Transverse colon (tissue), 4 donors: ENCODE measurements around the gene DNAL4. TPM values are rescaled to one million over a fixed set of nuclear protein-coding genes. Genes with fewer than 3 reads are reported as not detected.

Source experiments
- DNase-seq: peaks from one replicate; pipeline ENCODE4 v3.0.0-alpha.2; 2019
- H3K27ac ChIP-seq, 4 donors: fragments of 200-600 bp; sonication (generic); 2 replicates each; pipeline ENCODE4 v1.5.1; 2016 to 2018; ENCODE audit warnings: inconsistent platforms in 4 of 4
- H3K27me3 ChIP-seq: fragments of 200-600 bp; sonication (generic); 2 replicates; pipeline ENCODE4 v1.5.1; 2017; ENCODE audit warnings: inconsistent platforms
- H3K36me3 ChIP-seq, 4 donors: fragments of 200-600 bp; sonication (generic); 2 replicates each; pipeline ENCODE4 v1.5.1; 2017 to 2019; ENCODE audit warnings: inconsistent platforms in 4 of 4
- H3K4me1 ChIP-seq, 4 donors: fragments of 200-600 bp; sonication (generic); 2 replicates each; pipeline ENCODE4 v1.5.1; 2017 to 2020; ENCODE audit warnings: inconsistent platforms in 4 of 4
- H3K4me3 ChIP-seq, 4 donors: fragments of 200-600 bp; sonication (generic); 1 replicate in 1 of 4; 2 replicates in 3 of 4; pipeline versions ENCODE4 v1.5.1 to v1.6.1; 2017 to 2019; ENCODE audit warnings: inconsistent platforms in 4 of 4
- H3K9me3 ChIP-seq, 2 donors: fragments of 200-600 bp; sonication (generic); 2 replicates each; pipeline ENCODE4 v1.5.1; 2017 to 2019; ENCODE audit warnings: inconsistent platforms in 2 of 2
- CTCF ChIP-seq, 5 experiments: fragments of 200-600 bp in 3 of 5; fragments of 450-650 bp in 2 of 5; sonication (generic) in 3 of 5; IDR thresholded peaks; 1 replicate in 2 of 5; 2 replicates in 3 of 5; pipeline ENCODE4 v1.5.1; 2016 to 2017; ENCODE audit warnings: antibody characterized with exemption in 5 of 5, inconsistent platforms in 3 of 5, mild to moderate bottlenecking in 2 of 5, moderate library complexity in 1 of 5
- EP300 ChIP-seq: sonication (generic); formaldehyde crosslinking; IDR thresholded peaks from one replicate; pipeline ENCODE4 v1.6.1; 2017; ENCODE audit warnings: antibody characterized with exemption, low read depth
- POLR2A ChIP-seq: fragments of 450-650 bp; IDR thresholded peaks from one replicate; pipeline ENCODE4 v1.6.1; 2016; ENCODE audit warnings: antibody characterized with exemption, mild to moderate bottlenecking, moderate library complexity
- POLR2AphosphoS5 ChIP-seq, 3 donors: sonication (generic); formaldehyde crosslinking; IDR thresholded peaks; one replicate each; pipeline ENCODE4 v1.6.1; 2016; ENCODE audit warnings: antibody characterized with exemption in 3 of 3
- WGBS, 2 donors: methylation state at CpG; one replicate each; pipeline ENCODE4 v1.1.5; 2018; ENCODE audit warnings: low coverage in 1 of 2; 5-methylcytosine and 5-hydroxymethylcytosine counted together
- in situ Hi-C, 4 donors: fragments of 200-750 bp; cut with MboI; loops; one replicate each; pipeline versions ENCODE4 v1.15.0 to v1.15.1; 2017; ENCODE audit warnings: low sequenced_read_pairs in 3 of 4, low pct_ligation_motif_present in 1 of 4, low pct_unique_long_range_greater_than_20kb in 1 of 4
- intact Hi-C: fragments of 100-400 bp; cut with DNase I; formaldehyde crosslinking; loops from one replicate; pipeline ENCODE4 v1.15.1; 2023; ENCODE audit warnings: low total_unique reads
- total RNA-seq, 4 donors: library from RNA; depleted of rRNA; stranded (reverse); fragments of >200 nt; gene quantifications; one replicate each; pipeline ENCODE4 v1.1.0, GENCODE V29; 2016

The DNAL4 gene
- 10 to 100 TPM; 13.8 to 39.0 (median 19.3) TPM for total RNA-seq

- TF ChIP-seq POLR2A (peak; percentile 48), POLR2AphosphoS5 (IDR thresholded peaks at IDR 0.05) (peak in 2 of 3 donors; percentile 21 to 49), CTCF (IDR thresholded peaks at IDR 0.05) (no peak), EP300 (no peak)
- Histone ChIP-seq H3K4me1 (peaks cover 3 to 15% (median 9%) of the 10 kb centered on the region in 4 donors), H3K27ac (peak within 1 kb of the TSS; percentile 72 to 89 (median 82)), H3K9me3 (no peaks in the 10 kb centered on the region), H3K27me3 (no peaks in the 10 kb centered on the region), H3K4me3 (peak within 1 kb of the TSS; percentile 60 to 88 (median 72)), H3K36me3 (no peaks in the 10 kb centered on the region)
- intact Hi-C loops (loop anchor here (10.0 kb wide), 1 partner anchor 51 kb away; the partner anchor contains the start of gene NPTXR), in situ Hi-C loops (no loop called here)
- DNase-seq, result peak; percentile 95
- 0 to 1% methylated on average over 4 to 47 of the region's 47 CpGs for WGBS, 2 donors
These were observed at the start of gene DNAL4 for GRCh38 chr22:38793721-38794466. TSS of gene DNAL4 (minus strand) at chr22:38794143. CDS start at chr22:38782731, 11,412 bp downstream.

- H3K36me3 ChIP-seq, result no peaks in the 10 kb centered on the region
- no peaks in the 10 kb centered on the region for H3K9me3 ChIP-seq
- peak; percentile 28 for DNase-seq
- H3K27ac ChIP-seq, result peak overlapping the region; percentile 50 to 73 (median 62)
- in situ Hi-C loops, result no loop called here
- H3K4me3 ChIP-seq, result peak overlapping the region in 3 of 4 donors; percentile 29 to 51 (median 41)
- intact Hi-C loops, result loop anchor here (10.0 kb wide), 1 partner anchor 48 kb away; the partner anchor contains the start of gene DNAL4
- 0% methylated on average over 4 of the region's 68 CpGs; no CpG with 5 or more reads in 1 of the 2 donors for WGBS, 2 donors
- TF ChIP-seq POLR2A, result no peak
- TF ChIP-seq CTCF (IDR thresholded peaks at IDR 0.05), result peak in 3 of 5 experiments; percentile 14 to 22 (median 20)
- peaks cover 3 to 15% (median 11%) of the 10 kb centered on the region in 4 donors for H3K4me1 ChIP-seq
- H3K27me3 ChIP-seq, result peaks cover 59% of the 10 kb centered on the region
These were observed 49.3 kb upstream of the DNAL4 start for GRCh38 chr22:38843201-38843656.

GRCh38 chr22:38842512-38843200, 48.7 kb upstream of the DNAL4 start:
- H3K4me1 ChIP-seq, result peaks cover 3 to 15% (median 11%) of the 10 kb centered on the region in 4 donors
- H3K4me3 ChIP-seq, result peak overlapping the region in 3 of 4 donors; percentile 29 to 51 (median 41)
- peaks cover 59% of the 10 kb centered on the region for H3K27me3 ChIP-seq
- TF ChIP-seq EP300 (no peak), POLR2A (no peak), POLR2AphosphoS5 (IDR thresholded peaks at IDR 0.05) (no peak), CTCF (IDR thresholded peaks at IDR 0.05) (no peak)
- H3K27ac ChIP-seq, result peak overlapping the region; percentile 50 to 73 (median 62)
- no peaks in the 10 kb centered on the region for H3K36me3 ChIP-seq
- whole genome bisulfite sequencing, 2 donors, result 40 to 47% methylated on average over 9 to 19 of the region's 34 CpGs
- in situ Hi-C loops (no loop called here), intact Hi-C loops (loop anchor here (10.0 kb wide), 1 partner anchor 48 kb away; the partner anchor contains the start of gene DNAL4)
- no peak for DNase-seq
- no peaks in the 10 kb centered on the region for H3K9me3 ChIP-seq

- Histone ChIP-seq H3K27ac (no peak overlapping the region), H3K4me3 (no peak overlapping the region), H3K9me3 (no peaks in the 10 kb centered on the region), H3K36me3 (no peaks in the 10 kb centered on the region), H3K27me3 (peaks cover 56% of the 10 kb centered on the region), H3K4me1 (peaks cover 3 to 15% (median 11%) of the 10 kb centered on the region in 4 donors)
- no peak for DNase-seq
- in situ Hi-C loops, result no loop called here
- TF ChIP-seq EP300, result no peak
- no peak for TF ChIP-seq POLR2AphosphoS5 (IDR thresholded peaks at IDR 0.05)
- TF ChIP-seq CTCF (IDR thresholded peaks at IDR 0.05), result no peak
- TF ChIP-seq POLR2A, result no peak
- 76 to 84% methylated on average over 3 to 5 of the region's 5 CpGs for WGBS, 2 donors
- intact Hi-C loops, result loop anchor here (10.0 kb wide), 1 partner anchor 47 kb away; the partner anchor contains the start of gene DNAL4
These were observed 47.7 kb upstream of the DNAL4 start for GRCh38 chr22:38841635-38842034.
